HG03103 (cell line): ENCODE data around the gene ATXN1.
"Not testable (repeated sequence)": the region's sequence is repeated elsewhere in the genome, so short reads cannot be mapped to it uniquely, and the experiment has no call there.

Experiments used
- ATAC-seq: cut with Tn5 transposase; IDR thresholded peaks from one replicate; pipeline ENCODE4 v1.9.1; 2021; ENCODE audit warnings: low read depth; ENCODE audit not compliant: unreplicated experiment

Gene ATXN1

DNA sequence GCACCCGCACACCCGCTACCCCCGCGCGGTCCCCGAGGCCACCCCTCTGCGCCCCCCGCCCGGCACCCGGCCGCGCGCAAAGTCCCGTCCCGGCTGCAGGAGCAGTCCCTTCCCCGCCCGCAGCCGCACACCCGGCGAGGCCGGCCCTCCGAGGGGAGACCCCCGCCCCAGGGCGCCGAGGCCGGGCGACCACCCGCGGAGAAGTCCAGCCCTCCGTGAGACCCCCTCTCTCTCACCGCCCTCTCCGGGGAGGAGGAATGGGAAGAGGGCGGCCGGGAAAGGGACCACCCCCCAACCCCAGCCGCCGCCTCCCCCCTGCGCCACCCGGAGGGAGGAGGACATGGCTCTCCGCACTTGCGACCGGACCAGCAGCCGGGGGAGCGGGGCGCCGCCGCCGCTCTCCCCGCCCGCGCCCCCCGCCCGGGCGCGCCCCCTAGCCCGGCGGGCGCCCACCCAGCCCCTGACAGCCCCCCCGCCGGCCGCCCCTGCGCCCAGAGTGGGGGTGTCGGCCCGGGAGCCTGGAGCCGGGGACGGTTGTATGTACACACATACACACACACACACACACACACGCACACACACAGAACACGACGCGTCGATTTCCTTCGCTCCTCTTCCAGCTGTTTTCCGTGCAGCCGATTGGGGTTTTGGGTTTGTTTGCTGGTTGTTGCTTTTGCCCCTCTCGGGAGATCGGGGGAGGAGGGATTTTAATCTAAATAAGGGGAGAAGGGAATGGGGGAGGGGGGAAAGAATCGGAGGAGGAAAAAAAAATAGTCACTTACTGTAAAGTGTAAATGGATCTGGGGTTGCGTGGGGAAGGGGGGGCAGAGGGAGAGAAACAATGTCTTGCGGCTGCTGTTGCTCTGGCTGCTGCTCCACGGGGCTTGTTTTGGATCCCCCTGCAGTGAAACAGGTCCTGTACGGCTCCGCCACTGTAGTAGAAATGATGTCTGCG, at the start of gene ATXN1:
TSS of gene ATXN1 (minus strand) at position 945 of the 955 bp plus-strand sequence.
- no peak for ATAC-seq

DNA sequence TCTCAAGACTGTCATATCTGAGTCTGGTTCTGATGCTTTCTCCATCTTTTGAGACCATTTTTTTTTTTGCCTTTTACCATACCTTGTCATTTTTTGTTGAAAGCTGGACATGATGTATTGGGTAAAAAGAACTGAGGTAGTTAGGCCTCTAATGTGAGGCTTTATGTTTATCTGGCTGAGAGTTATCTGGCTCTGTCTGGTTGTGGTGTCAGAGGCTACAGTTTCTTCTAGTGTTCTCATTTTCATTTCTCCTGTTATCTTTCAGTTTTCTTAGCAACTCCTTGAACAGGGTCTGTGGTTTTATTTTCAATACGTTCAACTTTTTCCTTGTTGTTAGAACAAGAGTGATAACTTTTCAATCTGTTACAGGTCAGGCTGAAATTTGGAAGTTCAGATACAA, 49.2 kb upstream of the ATXN1 start:
- ATAC-seq, result no peak

DNA sequence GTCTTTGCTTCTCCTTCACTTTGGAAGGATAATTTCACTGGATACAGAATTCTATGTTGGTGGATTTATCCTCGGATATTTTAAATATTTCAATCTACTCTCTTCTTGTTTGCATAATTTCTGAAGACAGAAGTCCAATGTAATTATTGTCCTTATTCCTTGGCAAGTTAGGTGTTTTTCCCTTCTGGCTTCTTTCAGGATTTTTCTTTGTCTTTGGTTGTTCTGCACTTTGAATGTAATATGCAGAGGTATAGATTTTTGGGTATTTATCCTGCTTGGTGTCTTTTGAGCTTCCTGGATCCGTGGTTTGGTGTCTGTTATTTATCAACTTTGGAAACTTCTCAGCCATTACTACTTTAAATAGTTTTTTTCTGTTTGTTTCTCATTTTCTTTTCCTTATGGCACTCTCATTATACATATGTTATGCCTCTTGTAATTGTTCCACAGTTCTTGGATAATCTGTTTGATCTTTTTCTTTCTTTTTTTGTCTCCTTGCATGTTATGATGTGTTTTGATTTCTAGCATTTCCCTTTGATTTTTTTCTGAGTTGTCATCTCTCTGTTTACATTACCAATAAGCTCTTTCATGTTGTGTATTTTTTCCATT, 48.6 kb upstream of the ATXN1 start:
- no peak for ATAC-seq

DNA sequence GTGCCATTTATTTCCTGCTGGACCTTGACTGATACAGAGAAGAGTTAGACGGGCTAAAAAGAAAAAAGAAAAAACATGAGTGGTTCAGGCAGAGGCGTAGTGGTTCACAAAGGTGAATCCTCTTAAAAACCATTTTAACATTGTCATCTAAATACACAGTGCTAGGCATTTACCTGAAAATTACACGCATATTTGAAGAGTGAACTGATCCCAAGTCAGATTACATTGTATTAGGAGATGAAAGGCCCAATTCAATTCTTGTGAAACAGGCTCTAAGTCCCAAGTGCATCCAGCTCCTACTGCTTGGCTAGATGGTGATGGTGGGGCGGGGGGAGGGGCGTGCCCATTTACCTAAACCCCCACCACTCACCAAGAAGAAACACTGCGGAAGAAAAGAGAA, 46.7 kb upstream of the ATXN1 start:
- ATAC-seq, result no peak

DNA sequence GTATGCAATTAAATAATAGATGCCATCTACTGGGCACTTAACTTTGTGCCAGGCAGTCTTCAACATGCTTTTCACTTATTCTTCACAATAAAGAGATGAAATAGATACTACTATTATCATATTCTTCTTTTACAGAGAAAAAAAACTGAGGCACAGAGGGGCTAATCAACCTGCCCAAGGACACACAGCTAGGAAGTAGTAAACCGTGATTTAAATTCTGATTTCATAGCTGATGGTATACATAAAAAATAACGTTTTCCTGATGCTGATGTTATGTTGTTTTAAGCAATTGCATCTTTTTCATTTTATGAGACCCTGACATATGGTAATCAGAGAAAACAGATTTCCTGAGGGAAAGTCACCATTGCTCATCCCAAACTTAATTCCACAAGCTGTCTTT, 45.1 kb upstream of the ATXN1 start:
- no peak for ATAC-seq

DNA sequence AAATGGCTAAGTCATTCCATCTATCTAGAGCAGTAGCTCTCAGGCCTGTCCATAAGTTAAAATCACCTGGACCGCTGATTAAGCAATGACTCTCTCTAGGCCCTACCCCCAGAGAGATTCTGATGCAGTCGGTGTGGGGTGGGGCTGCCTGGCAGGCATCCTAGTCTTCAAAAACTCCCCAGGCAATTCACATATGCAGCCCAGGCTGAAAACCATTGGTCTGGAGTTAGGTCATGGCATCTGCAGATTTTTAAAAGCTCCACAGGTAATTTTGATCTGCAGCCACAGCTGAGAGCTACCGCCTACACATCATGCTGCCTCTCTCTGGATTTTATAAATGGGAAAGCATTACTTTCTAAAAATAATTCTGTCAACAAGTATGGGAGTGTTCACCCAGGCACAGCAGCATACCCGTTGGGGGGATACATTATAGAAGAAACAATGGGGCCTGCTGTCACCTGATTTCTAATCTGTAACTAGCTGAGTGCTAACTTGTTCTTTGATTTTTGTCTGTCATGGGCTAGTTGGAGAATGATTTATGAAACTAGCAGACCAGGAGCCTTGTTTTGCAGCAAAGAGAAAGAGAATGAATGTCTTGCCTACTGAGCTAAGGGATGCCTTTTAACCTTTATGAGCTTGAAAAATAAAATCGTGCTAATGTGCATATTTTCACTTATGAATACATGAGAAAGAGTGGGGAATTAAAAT, 44.1 kb upstream of the ATXN1 start:
- no peak for ATAC-seq

DNA sequence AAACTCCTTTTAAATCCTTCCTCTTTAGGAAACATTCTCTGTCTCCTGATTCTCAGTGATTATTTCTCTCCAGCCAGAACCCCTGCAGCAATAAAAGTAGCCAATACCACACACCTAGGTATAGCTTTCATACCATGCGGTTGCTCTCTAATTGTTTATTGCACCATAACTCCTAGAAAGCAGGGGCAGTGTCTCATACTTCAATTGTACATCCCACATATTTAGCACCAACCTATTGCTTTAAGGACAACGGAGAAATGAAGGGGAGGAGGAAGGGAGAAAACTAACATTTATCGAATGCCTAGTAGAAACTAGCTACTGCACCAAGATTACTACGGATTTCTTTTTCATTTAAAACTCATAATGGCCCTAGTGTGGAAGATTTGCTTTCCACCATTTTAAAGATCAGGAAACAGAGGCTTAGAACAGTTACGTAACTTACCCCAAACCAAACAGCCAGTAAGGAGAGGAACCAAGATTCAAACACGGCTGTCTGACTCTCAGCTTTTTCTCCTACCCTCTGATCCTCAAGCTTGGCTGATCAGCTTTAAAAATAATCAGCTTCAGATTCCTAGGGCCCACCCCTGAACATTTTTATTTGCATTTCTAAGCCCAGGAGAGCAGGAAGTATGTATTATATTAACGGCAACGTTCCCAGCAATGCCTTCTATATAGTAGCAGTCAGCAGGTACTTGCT, 43.4 kb upstream of the ATXN1 start:
- ATAC-seq, result no peak

DNA sequence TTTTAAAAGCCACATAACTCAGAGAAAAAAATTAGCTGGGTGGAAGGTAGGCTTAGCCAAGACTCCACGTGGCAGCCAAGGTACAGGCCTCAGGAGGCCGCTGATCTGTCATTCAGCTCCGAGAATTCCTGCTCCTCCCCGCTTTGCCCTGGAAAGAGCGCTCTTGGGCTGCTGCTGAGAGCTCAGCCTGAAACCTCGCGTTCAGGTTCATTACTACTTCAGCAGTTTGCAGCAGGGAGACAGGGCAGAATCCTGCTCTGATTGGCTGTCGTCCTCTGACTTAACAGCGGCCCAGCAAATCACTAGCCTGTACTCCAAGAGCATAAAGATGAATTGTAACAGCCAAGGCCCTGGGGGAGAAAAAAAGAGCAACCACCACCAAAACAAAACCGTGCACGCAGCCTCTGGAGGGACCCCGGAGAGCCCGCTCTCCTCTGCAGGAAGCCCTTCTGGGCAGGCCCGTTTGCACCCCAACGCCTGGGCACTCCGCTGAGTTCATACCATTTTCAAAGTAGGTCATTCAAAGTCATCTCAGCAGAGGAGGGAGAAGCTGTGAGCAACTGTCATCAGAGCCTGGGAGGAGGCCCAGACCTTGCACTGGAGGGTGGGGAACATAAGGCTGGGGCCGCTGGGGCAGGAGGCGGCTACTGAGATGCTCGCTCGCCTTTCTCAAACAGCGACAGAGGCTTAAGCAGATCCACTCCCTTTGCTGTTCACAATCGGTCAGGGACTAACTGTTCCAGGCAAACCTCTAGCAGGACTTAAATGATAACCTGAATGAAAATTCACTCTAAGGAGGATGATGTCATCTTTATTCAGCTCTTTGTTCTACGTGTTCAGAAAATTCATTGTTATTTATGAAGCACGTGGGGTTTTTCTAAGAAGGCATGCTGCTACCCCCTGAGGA, 42.3 kb upstream of the ATXN1 start:
- no peak for ATAC-seq

DNA sequence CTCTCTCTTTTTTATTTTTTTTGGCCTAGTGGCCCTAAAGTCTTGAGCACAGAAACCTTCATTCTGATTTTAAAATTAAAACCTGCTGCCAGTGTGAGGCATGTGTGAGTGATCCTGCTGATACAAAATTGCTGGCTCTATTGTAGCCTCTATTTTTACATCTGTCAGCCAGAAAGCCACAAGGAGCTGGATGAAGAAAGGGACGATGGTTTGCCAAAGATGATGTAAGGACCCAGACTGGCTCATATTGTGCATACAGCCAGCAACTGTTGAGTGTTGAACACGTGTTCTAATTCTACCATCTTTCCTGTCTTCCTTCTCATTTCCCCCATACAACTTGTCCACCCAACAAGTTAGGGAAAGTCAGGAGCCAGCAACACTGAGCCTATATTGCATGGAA, 40.8 kb upstream of the ATXN1 start:
- ATAC-seq, result no peak

DNA sequence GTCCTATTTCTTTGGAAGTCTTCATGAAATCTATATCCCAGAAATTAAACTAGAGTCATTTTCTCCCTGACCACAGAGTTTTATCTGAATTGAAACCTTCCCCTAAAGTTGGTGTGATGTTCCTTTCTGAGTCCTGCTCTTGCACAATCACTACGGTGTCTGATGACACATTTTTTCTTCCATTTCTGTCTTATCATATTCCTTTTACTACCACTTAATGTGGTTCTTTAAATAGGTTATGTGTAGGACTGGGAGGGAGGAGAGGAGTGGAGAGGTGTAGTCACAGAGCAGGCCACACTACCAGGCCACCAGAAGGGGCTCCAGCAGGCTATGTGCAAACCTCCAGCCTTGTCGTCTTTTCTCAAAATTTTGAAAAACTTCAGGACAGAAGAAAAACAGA, 39.7 kb upstream of the ATXN1 start:
- no peak for ATAC-seq

DNA sequence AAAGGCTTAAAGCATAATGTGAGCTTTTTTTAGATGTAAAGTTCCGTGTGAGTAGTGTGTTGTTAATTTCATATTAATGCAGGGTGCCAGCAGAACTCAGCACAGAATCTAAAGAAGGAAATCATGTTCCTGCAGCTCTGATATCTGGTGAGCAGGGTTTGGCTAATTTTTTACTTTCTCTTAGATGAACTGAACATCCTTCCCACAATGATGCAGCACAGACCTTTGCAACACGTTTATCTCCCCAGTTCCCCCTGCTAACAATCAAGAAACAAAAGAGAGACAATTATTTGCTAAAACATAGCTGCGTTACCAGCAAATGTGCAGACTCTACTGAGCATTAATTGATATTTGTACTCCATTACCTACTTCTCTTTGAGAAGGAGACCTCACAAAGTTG, 39.1 kb upstream of the ATXN1 start:
- ATAC-seq, result no peak

DNA sequence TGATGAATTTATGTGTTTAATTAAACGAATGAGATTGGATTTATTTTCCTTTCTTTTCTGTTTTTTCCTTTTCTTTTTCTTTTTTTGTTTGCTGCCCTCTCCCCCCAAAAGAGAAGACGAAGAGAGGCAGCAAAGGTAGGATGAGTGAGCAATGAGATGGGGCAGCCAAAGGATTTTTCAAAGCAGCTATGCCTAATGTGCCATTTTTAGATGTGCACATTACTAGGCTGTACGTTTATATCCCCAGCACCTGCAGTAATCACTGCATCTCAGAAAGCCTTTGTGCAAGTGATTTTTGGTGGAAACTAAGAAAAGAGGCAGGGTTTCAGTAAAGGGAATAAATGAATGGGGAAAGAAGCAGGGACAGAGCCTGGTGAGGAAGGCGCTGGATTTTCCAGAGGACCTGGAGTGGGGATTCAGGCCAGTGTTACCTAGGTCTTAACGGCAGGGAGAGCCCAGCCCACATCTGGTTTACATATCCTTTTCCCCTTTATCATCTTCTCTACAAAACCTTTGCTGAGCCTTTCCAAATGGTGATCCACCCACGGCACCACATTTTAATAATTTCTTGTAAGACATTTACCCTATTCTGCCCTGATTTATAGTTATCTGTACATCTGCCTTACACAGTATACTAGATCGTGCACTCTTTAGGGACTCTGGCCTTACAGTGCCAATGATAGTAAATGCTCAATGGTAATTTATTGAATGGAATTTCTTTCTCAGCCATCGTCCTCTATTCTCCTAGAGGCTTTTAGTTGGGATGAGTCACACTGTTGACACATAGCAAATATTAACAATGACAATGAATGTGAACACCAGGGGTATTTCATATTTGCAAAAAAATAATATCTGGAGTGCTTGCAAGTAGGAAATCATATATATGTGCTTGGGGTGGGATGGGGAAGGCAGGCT, 38.3 kb upstream of the ATXN1 start:
- no peak for ATAC-seq

DNA sequence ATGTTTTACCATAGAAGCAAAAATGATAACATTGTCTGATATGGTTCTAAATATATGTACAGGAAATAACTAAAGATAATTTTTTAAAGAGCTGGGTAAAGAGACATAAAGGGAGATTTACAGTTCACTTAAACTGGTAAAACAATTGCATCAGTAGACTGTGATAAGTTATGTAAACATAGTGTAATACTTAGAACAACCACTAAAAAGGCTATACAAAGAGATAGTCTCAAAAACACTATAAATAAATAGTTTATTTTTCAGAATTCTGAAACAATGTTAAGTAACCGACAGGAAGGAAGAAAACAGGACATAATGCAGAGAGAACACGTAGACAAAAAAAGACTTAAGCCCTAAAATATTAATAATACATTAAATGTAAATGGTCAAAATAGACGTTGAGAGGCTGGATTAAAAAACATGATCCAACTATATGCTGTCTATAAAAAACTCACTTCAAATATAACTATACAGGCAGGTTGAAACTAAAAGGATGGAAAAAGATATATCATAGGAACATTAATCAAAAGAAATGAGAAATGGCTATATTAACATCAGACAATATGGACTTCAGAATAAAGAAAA, 32.7 kb upstream of the ATXN1 start:
- ATAC-seq, result no peak

DNA sequence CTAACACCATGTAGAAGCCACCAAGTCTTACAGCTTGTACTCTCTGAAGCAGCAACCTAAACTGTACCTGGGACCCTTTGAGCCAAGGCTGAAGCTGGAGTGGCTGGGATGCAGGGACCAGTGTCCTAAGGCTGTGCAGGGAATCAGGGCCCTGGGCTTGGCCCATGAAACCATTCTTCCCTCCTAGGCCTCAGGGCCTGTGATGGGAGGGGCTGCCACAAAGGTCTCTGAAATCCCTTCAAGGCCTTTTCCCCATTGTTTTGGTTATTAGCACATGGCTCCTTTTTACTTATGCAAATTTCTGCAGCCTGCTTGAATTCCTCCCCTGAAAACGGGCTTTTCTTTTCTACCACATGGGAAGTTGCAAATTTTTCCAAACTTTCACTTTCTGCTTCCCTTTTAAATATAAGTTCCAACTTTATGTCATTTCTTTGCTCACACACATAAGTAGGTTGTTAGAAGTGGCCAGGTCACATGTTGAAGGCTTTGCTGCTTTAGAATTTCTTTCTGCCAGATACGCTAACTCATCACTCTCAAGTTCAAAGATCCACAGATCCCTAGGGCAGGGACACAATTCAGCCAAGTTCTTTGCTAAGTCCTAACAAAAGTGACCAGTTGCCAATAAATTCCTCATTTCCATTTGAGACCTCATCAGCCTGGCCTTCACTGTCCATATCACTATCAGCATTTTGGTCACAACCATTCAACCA, 28.2 kb upstream of the ATXN1 start:
- ATAC-seq, result no peak

DNA sequence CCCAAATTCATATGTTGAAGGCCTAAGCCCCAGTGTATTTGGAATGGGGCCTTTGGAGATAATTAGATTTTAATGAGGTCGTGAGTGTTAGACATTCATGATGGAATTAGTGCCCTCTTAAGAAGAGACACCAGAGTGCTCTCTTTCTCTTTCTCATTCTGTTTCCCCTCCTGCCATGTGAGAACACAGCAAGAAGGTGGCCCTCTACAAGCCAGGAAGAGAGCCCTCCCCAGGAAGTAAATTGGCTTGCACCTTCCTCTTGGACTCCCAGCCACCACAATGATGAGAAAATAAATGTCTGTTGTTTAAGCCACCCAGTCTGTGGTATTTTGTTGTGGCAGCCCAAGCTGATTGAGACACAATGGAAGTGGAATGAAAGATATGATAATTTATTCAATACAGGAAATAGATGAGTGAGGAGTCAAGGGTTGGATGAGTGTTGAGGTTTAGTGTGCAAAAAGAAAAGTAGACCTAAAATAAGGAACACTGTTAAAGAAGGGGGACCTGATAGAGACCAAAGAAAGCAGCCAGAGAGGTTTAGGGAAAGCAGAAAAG, 25.9 kb upstream of the ATXN1 start:
- no peak for ATAC-seq

DNA sequence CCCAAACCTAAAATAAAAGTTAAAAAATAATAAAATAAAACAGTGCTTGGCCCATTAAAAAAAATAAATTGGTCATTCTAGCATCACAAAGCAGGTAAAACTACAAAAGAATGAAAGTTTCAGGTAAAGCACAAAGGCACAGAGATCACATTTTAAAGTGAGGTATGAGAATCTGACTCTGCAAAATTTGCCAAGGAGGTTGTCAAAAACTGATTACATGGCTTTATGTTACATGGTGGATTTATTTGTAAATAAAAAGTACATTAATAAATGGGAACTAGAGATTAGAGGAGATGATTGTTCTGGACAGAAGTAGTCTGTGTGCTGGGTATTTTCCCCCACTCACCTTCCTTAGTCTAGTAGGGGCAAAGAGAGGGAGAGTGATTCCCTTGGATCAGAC, 24.2 kb upstream of the ATXN1 start:
- no peak for ATAC-seq

DNA sequence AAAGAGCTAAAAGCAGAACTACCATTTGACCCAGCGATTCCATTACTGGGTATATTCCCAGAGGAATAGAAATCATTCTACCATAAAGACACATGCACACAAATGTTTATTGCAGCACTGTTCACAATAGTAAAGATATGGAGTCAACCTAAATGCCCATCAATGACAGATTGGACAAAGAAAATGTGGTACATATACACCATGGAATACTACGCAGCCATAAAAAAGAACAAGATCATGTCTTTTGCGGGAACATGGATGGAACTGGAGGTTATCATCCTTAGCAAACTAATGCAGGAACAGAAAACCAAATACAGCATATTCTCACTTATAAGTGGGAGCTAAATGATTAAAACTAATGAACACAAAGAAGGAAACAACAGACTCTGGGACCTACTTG, 23.7 kb upstream of the ATXN1 start:
- ATAC-seq, result not testable (repeated sequence)
